HepG2 (cell line): ENCODE results near the gene OAF. TPM values are rescaled to one million over a fixed set of nuclear protein-coding genes. Genes with fewer than 3 reads are reported as not detected.
A peak's percentile ranks its signal among the peaks of the same experiment; 100 is the strongest.

Experiments used
- CENPT ChIP-seq: sonication (generic); formaldehyde crosslinking; IDR thresholded peaks from 2 replicates; pipeline ENCODE4 v1.8.0; 2022; ENCODE audit warnings: low read depth, mild to moderate bottlenecking, moderate library complexity, missing genetic modification reagents
- CTCF ChIP-seq: sonication (generic); formaldehyde crosslinking; IDR thresholded peaks from 2 replicates; pipeline ENCODE4 v1.5.0; 2020; ENCODE audit warnings: mild to moderate bottlenecking, missing genetic modification reagents, moderate library complexity
- HES4 ChIP-seq: sonication (generic); formaldehyde crosslinking; IDR thresholded peaks from 2 replicates; pipeline ENCODE4 v1.9.0; 2021; ENCODE audit warnings: mild to moderate bottlenecking, missing genetic modification reagents, borderline replicate concordance
- HOXA9 ChIP-seq: sonication (generic); formaldehyde crosslinking; IDR thresholded peaks from 2 replicates; pipeline ENCODE4 v1.8.1; 2022; ENCODE audit warnings: missing genetic modification reagents, mild to moderate bottlenecking, moderate library complexity, borderline replicate concordance
- KIAA2018 ChIP-seq: sonication (generic); formaldehyde crosslinking; IDR thresholded peaks from 2 replicates; pipeline ENCODE4 v1.5.0; 2020; ENCODE audit warnings: mild to moderate bottlenecking, missing genetic modification reagents, borderline replicate concordance
- NFATC3 ChIP-seq: sonication (generic); formaldehyde crosslinking; IDR thresholded peaks from 2 replicates; pipeline ENCODE4 v1.5.1; 2020; ENCODE audit warnings: mild to moderate bottlenecking, missing genetic modification reagents
- RAD21 ChIP-seq: fragments of 450-650 bp; formaldehyde crosslinking; IDR thresholded peaks from 2 replicates; pipeline ENCODE4 v1.5.0; 2020; ENCODE audit warnings: mild to moderate bottlenecking
- THAP9 ChIP-seq: sonication (generic); formaldehyde crosslinking; IDR thresholded peaks from 2 replicates; pipeline ENCODE4; 2020; ENCODE audit warnings: missing genetic modification reagents, mild to moderate bottlenecking, borderline replicate concordance
- THRA ChIP-seq: sonication (generic); formaldehyde crosslinking; IDR thresholded peaks from 2 replicates; pipeline ENCODE4 v1.4.0; 2020; ENCODE audit warnings: missing genetic modification reagents, borderline replicate concordance
- YEATS2 ChIP-seq: sonication (generic); formaldehyde crosslinking; IDR thresholded peaks from 2 replicates; pipeline ENCODE4 v1.4.0; 2020; ENCODE audit warnings: missing genetic modification reagents, borderline replicate concordance
- ZNF263 ChIP-seq: sonication (generic); formaldehyde crosslinking; IDR thresholded peaks from 2 replicates; pipeline ENCODE4 v1.4.0; 2020; ENCODE audit warnings: missing genetic modification reagents
- ZNF337 ChIP-seq: sonication (generic); formaldehyde crosslinking; IDR thresholded peaks from 2 replicates; pipeline ENCODE4 v1.5.1; 2020; ENCODE audit warnings: missing genetic modification reagents, low read depth, mild to moderate bottlenecking, borderline replicate concordance
- polyA plus RNA-seq, 8 experiments: library from polyadenylated mRNA; depleted of rRNA in 3 of 8; stranded (reverse) in 7 of 8; unstranded in 1 of 8; fragments of >200 nt; fragmentation: Illumina TruSeq in 4 of 8; extraction: Trizol in 4 of 8; gene quantifications; 2 replicates each; pipeline versions ENCODE4 v1.2.1 to v1.2.3, GENCODE V29; 2011 to 2016; ENCODE audit warnings: low read depth in 4 of 8, missing spikeins in 1 of 8, mixed read lengths in 1 of 8; ENCODE audit not compliant: insufficient read depth in 1 of 8
- total RNA-seq, 5 experiments: library from RNA; depleted of rRNA; stranded (reverse); fragments of >200 nt; fragmentation: Illumina TruSeq; extraction: Trizol; gene quantifications; 2 replicates each; pipeline ENCODE4 v1.2.3, GENCODE V29; 2016; ENCODE audit warnings: low read depth in 1 of 5

The OAF gene
- total and polyA plus RNA-seq, 2 of the 13 experiments (the other 11 are each of a cell fraction or from before 2014, with no cell fraction given) = 63.7 to 94.6 TPM

GRCh38 chr11:120172054-120172911 is 38.5 kb upstream of the OAF start (continued):
- TF ChIP-seq RAD21 (CRISPR knock-in tag) (peak; percentile 98), HES4 (CRISPR knock-in tag) (no peak), HOXA9 (0 out of 2 replicates have a peak, but pooled peaks have one; percentile 34), NFATC3 (no peak), CENPT (CRISPR knock-in tag) (no peak), CTCF (CRISPR knock-in tag) (peak; percentile 97), ZNF263 (peak; percentile 78), KIAA2018 (CRISPR knock-in tag) (no peak), THRA (CRISPR knock-in tag) (peak; percentile 52; the same call in 1 of the 2 replicates), ZNF337 (CRISPR knock-in tag) (no peak), THAP9 (CRISPR knock-in tag) (peak; percentile 27; the same call in 1 of the 2 replicates), YEATS2 (CRISPR knock-in tag) (no peak)
